Stomach (tissue), 9 donors: ENCODE measurements around the gene SLC25A1. TPM values are rescaled to one million over a fixed set of nuclear protein-coding genes. Genes with fewer than 3 reads are reported as not detected.

Experiments used
- DNase-seq, 2 donors: peaks; one replicate each; pipeline versions ENCODE4 v3.0.0 to v3.0.0-alpha.2; 2013 to 2019
- H3K27ac ChIP-seq, 5 donors: fragments of 200-600 bp in 4 of 5; sonication (generic) in 4 of 5; one replicate each; pipeline ENCODE4 v1.5.1; 2013 to 2019; ENCODE audit warnings: mild to moderate bottlenecking in 1 of 5, moderate library complexity in 1 of 5
- H3K27me3 ChIP-seq, 3 donors: fragments of 200-600 bp; sonication (generic); one replicate each; pipeline ENCODE4 v1.5.1; 2017 to 2019; ENCODE audit warnings: mixed run types in 1 of 3
- H3K36me3 ChIP-seq, 4 donors: fragments of 200-600 bp; sonication (generic); 1 replicate in 3 of 4; 2 replicates in 1 of 4; pipeline ENCODE4 v1.5.1; 2016 to 2019
- H3K4me1 ChIP-seq, 4 donors: fragments of 200-600 bp; sonication (generic); one replicate each; pipeline ENCODE4 v1.5.1; 2016 to 2019
- H3K4me3 ChIP-seq, 4 donors: fragments of 200-600 bp; sonication (generic) in 3 of 4; one replicate each; pipeline ENCODE4 v1.5.1; 2016 to 2019; ENCODE audit warnings: mild to moderate bottlenecking in 1 of 4
- H3K9me3 ChIP-seq, 4 donors: fragments of 200-600 bp; sonication (generic); one replicate each; pipeline ENCODE4 v1.5.1; 2016 to 2019
- CTCF ChIP-seq, 7 experiments: fragments of 450-650 bp in 4 of 7; fragments of 200-600 bp in 3 of 7; sonication (generic) in 3 of 7; IDR thresholded peaks; one replicate each; pipeline ENCODE4 v1.5.1; 2016 to 2019; ENCODE audit warnings: antibody characterized with exemption in 7 of 7, control low read depth in 2 of 7, mild to moderate bottlenecking in 1 of 7
- EP300 ChIP-seq: sonication (generic); formaldehyde crosslinking; IDR thresholded peaks from one replicate; pipeline ENCODE4 v1.6.1; 2017; ENCODE audit warnings: antibody characterized with exemption
- POLR2A ChIP-seq, 4 donors: fragments of 450-650 bp; IDR thresholded peaks; one replicate each; pipeline ENCODE4 v1.6.1; 2016; ENCODE audit warnings: antibody characterized with exemption in 4 of 4, control low read depth in 2 of 4, mild to moderate bottlenecking in 1 of 4, moderate library complexity in 1 of 4
- POLR2AphosphoS5 ChIP-seq, 3 donors: sonication (generic); formaldehyde crosslinking; IDR thresholded peaks; one replicate each; pipeline ENCODE4 v1.6.1; 2016; ENCODE audit warnings: antibody characterized with exemption in 3 of 3
- WGBS, 5 donors: extraction: QIAGEN DNeasy Blood & Tissue Kit in 3 of 5; methylation state at CpG; one replicate each; pipeline versions ENCODE4 v1.1.5 to v1.1.7; 2013 to 2018; 5-methylcytosine and 5-hydroxymethylcytosine counted together
- intact Hi-C: fragments of 100-400 bp; cut with DNase I; formaldehyde crosslinking; loops from one replicate; pipeline ENCODE4 v1.15.1; 2023; ENCODE audit warnings: low total_unique reads
- polyA plus RNA-seq, 3 donors: library from polyadenylated mRNA; stranded (reverse); fragments of 200-250 nt; gene quantifications; one replicate each; pipeline ENCODE4 v1.2.3, GENCODE V29; 2013
- total RNA-seq, 5 donors: library from RNA; depleted of rRNA; stranded (reverse); fragments of >200 nt; gene quantifications; one replicate each; pipeline versions ENCODE4 v1.1.0 to v1.2.3, GENCODE V29; 2014 to 2016
- donor health status: healthy with polysubstance abuse.
- donor health status: Bipolar disorder and iron deficiency.
- donor health status: healthy.

Gene SLC25A1
- total and polyA plus RNA-seq, 8 donors, result 1.2 to 165 (median 54.3) TPM

DNA sequence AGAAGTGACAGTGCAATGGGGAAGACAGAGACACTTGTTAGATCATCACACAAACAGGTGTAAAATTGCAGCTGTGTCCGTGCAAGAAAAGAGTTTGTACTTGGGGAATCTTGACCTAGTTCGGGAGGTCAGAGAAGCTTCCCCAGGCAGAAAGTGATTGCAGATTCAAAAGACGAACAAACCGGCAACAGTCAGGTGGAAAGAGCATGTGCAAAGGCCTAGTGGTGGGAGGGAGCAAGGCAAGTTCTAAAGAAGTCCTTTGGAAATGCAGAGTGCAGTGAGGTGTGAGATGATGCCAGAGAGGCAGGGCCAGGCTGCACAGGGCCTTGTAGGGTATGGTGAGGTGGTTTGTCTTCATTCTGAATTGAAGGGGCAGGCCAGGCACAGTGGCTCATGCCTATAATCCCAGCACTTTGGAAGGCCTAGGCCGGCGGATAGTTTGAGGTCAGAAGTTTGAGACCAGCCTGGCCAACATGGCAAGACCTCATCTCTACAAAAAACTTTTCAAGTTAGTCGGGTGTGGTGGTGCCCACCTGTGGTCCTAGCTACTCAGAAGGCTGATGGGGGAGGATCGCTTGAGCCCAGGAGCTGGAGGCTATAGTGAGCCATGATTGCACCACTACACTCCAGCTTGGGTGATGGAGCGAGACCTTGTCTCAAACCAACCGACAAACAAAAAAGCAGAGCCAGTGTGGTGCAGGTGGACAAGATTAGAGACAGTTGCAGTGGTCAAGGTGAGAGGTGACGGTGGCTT lies 32.1 kb downstream of the SLC25A1 start:
- peaks cover 21 to 43% (median 41%) of the 10 kb centered on the region in 3 donors for H3K27me3 ChIP-seq
- peaks cover 0 to 1% (median 0%) of the 10 kb centered on the region in 4 donors for H3K9me3 ChIP-seq
- intact Hi-C loops, result no loop called here
- H3K4me3 ChIP-seq, result no peak overlapping the region
- no peak for DNase-seq
- no peak overlapping the region for H3K27ac ChIP-seq
- H3K4me1 ChIP-seq, result peaks cover 9 to 35% (median 26%) of the 10 kb centered on the region in 4 donors
- TF ChIP-seq EP300 (no peak), POLR2AphosphoS5 (IDR thresholded peaks at IDR 0.05) (no peak), CTCF (IDR thresholded peaks at IDR 0.05) (no peak), POLR2A (IDR thresholded peaks at IDR 0.05) (no peak)
- peaks cover 8 to 15% (median 14%) of the 10 kb centered on the region in 4 donors for H3K36me3 ChIP-seq
- WGBS, 5 donors, result 77 to 82% (median 79%) methylated on average over 11 of the region's 11 CpGs

GRCh38 chr22:19143967-19144400 lies 34.6 kb downstream of the SLC25A1 start:
- Histone ChIP-seq H3K4me3 (peak overlapping the region; percentile 69 to 87 (median 77)), H3K4me1 (peaks cover 9 to 20% (median 14%) of the 10 kb centered on the region in 4 donors), H3K9me3 (no peaks in the 10 kb centered on the region), H3K27me3 (peaks cover 3 to 19% (median 19%) of the 10 kb centered on the region in 3 donors), H3K27ac (peak overlapping the region; percentile 71 to 89 (median 79)), H3K36me3 (peaks cover 28 to 40% (median 38%) of the 10 kb centered on the region in 4 donors)
- DNase-seq, result peak in 1 of 2 donors; percentile 40
- intact Hi-C loops, result no loop called here
- no peak for TF ChIP-seq POLR2AphosphoS5 (IDR thresholded peaks at IDR 0.05)
- TF ChIP-seq POLR2A (IDR thresholded peaks at IDR 0.05), result no peak
- TF ChIP-seq EP300, result no peak
- no peak for TF ChIP-seq CTCF (IDR thresholded peaks at IDR 0.05)
- 2 to 5% (median 3%) methylated on average over 17 of the region's 17 CpGs for WGBS, 5 donors

GRCh38 chr22:19143212-19143611 lies 35.3 kb downstream of the SLC25A1 start:
- 86 to 94% (median 88%) methylated on average over 5 of the region's 5 CpGs for WGBS, 5 donors
- no peak for TF ChIP-seq POLR2AphosphoS5 (IDR thresholded peaks at IDR 0.05)
- no peak for TF ChIP-seq POLR2A (IDR thresholded peaks at IDR 0.05)
- no peak for TF ChIP-seq CTCF (IDR thresholded peaks at IDR 0.05)
- no peak for DNase-seq
- H3K27ac ChIP-seq, result no peak overlapping the region
- H3K4me3 ChIP-seq, result peak overlapping the region in 3 of 4 donors; percentile 72 to 87 (median 82)
- intact Hi-C loops, result no loop called here
- H3K9me3 ChIP-seq, result no peaks in the 10 kb centered on the region
- H3K4me1 ChIP-seq, result peaks cover 9 to 14% (median 11%) of the 10 kb centered on the region in 4 donors
- peaks cover 0 to 12% (median 11%) of the 10 kb centered on the region in 3 donors for H3K27me3 ChIP-seq
- H3K36me3 ChIP-seq, result peaks cover 36 to 47% (median 45%) of the 10 kb centered on the region in 4 donors

GRCh38 chr22:19142394-19142793 lies 36.1 kb downstream of the SLC25A1 start:
- intact Hi-C loops, result no loop called here
- Histone ChIP-seq H3K4me1 (peaks cover 9 to 14% (median 11%) of the 10 kb centered on the region in 4 donors), H3K9me3 (no peaks in the 10 kb centered on the region), H3K27me3 (peaks cover 0 to 4% (median 3%) of the 10 kb centered on the region in 3 donors), H3K4me3 (no peak overlapping the region), H3K36me3 (peaks cover 44 to 55% (median 54%) of the 10 kb centered on the region in 4 donors), H3K27ac (no peak overlapping the region)
- no peak for TF ChIP-seq CTCF (IDR thresholded peaks at IDR 0.05)
- no peak for TF ChIP-seq POLR2AphosphoS5 (IDR thresholded peaks at IDR 0.05)
- no peak for TF ChIP-seq POLR2A (IDR thresholded peaks at IDR 0.05)
- TF ChIP-seq EP300, result no peak
- DNase-seq, result no peak
- 93 to 98% (median 97%) methylated on average over 9 of the region's 9 CpGs for WGBS, 5 donors
